ENCODE results near the gene GOLGA7B. TPM values are rescaled to one million over a fixed set of nuclear protein-coding genes. Genes with fewer than 3 reads are reported as not detected.

GOLGA7B gene
- total RNA-seq, 1 experiment from 2014 or later, result not detected

GRCh38 chr10:97825020-97825760 lies 24.5 kb upstream of the GOLGA7B start:
- TF ChIP-seq CTCF (IDR thresholded peaks at IDR 0.05; ENCODE audit: unreplicated experiment), result no peak
- no peaks in the 10 kb centered on the region for H3K27me3 Mint-ChIP-seq (ENCODE audit: insufficient read depth, unreplicated experiment)
- intact Hi-C loops (cut with micrococcal nuclease), result no loop called here
- BruUV-seq (replicated peaks), result no TSS peak
- H3K4me3 Mint-ChIP-seq (ENCODE audit: unreplicated experiment), result no peak overlapping the region
- H3K27ac Mint-ChIP-seq (ENCODE audit: low read depth, unreplicated experiment), result no peak overlapping the region
- no peaks in the 10 kb centered on the region for H3K9me3 Mint-ChIP-seq (ENCODE audit: unreplicated experiment)
- ChIA-PET POLR2A (no interaction called here), CTCF (no interaction called here)
- no peaks in the 10 kb centered on the region for H3K36me3 Mint-ChIP-seq (ENCODE audit: insufficient read depth, unreplicated experiment)
- no peak for DNase-seq (ENCODE audit: unreplicated experiment)
- no peaks in the 10 kb centered on the region for H3K4me1 Mint-ChIP-seq (ENCODE audit: insufficient read depth, unreplicated experiment)

GRCh38 chr10:97826892-97827291 lies 22.8 kb upstream of the GOLGA7B start:
- Mint-ChIP-seq H3K4me3 (ENCODE audit: unreplicated experiment) (no peak overlapping the region), H3K4me1 (ENCODE audit: insufficient read depth, unreplicated experiment) (no peaks in the 10 kb centered on the region), H3K27ac (ENCODE audit: low read depth, unreplicated experiment) (no peak overlapping the region), H3K9me3 (ENCODE audit: unreplicated experiment) (no peaks in the 10 kb centered on the region), H3K36me3 (ENCODE audit: insufficient read depth, unreplicated experiment) (no peaks in the 10 kb centered on the region), H3K27me3 (ENCODE audit: insufficient read depth, unreplicated experiment) (peaks cover 7% of the 10 kb centered on the region)
- CTCF ChIA-PET, result interaction anchor here (0.9 to 1.3 kb wide), 4 partner anchors 35 to 125 kb away, joined by 3 to 6 read pairs (median 5); no protein-coding TSS in a partner anchor
- POLR2A ChIA-PET, result no interaction called here
- intact Hi-C loops (cut with micrococcal nuclease), result no loop called here
- BruUV-seq (replicated peaks), result no TSS peak
- TF ChIP-seq CTCF (IDR thresholded peaks at IDR 0.05; ENCODE audit: unreplicated experiment), result no peak
- no peak for DNase-seq (ENCODE audit: unreplicated experiment)

- no peak for TF ChIP-seq CTCF (IDR thresholded peaks at IDR 0.05; ENCODE audit: unreplicated experiment)
- no TSS peak for BruUV-seq (replicated peaks)
- Mint-ChIP-seq H3K27me3 (ENCODE audit: insufficient read depth, unreplicated experiment) (peaks cover 11% of the 10 kb centered on the region), H3K36me3 (ENCODE audit: insufficient read depth, unreplicated experiment) (no peaks in the 10 kb centered on the region), H3K9me3 (ENCODE audit: unreplicated experiment) (no peaks in the 10 kb centered on the region), H3K4me3 (ENCODE audit: unreplicated experiment) (no peak overlapping the region), H3K27ac (ENCODE audit: low read depth, unreplicated experiment) (no peak overlapping the region), H3K4me1 (ENCODE audit: insufficient read depth, unreplicated experiment) (no peaks in the 10 kb centered on the region)
- intact Hi-C loops (cut with micrococcal nuclease), result no loop called here
- ChIA-PET CTCF (interaction anchor here (0.6 to 1.3 kb wide), 4 partner anchors 13 to 126 kb away, joined by 3 to 6 read pairs (median 3); no protein-coding TSS in a partner anchor), POLR2A (no interaction called here)
- peak; percentile 59 for DNase-seq (ENCODE audit: unreplicated experiment)
Measured at GRCh38 chr10:97827702-97828291, 21.8 kb upstream of the GOLGA7B start.

- no TSS peak for BruUV-seq (replicated peaks)
- intact Hi-C loops (cut with micrococcal nuclease), result no loop called here
- ChIA-PET POLR2A (no interaction called here), CTCF (no interaction called here)
- H3K27ac Mint-ChIP-seq (ENCODE audit: low read depth, unreplicated experiment), result no peak overlapping the region
- no peaks in the 10 kb centered on the region for H3K4me1 Mint-ChIP-seq (ENCODE audit: insufficient read depth, unreplicated experiment)
- H3K4me3 Mint-ChIP-seq (ENCODE audit: unreplicated experiment), result no peak overlapping the region
- no peak for DNase-seq (ENCODE audit: unreplicated experiment)
- H3K9me3 Mint-ChIP-seq (ENCODE audit: unreplicated experiment), result no peaks in the 10 kb centered on the region
- no peak for TF ChIP-seq CTCF (IDR thresholded peaks at IDR 0.05; ENCODE audit: unreplicated experiment)
- H3K27me3 Mint-ChIP-seq (ENCODE audit: insufficient read depth, unreplicated experiment), result peaks cover 18% of the 10 kb centered on the region
- H3K36me3 Mint-ChIP-seq (ENCODE audit: insufficient read depth, unreplicated experiment), result no peaks in the 10 kb centered on the region
Measured at GRCh38 chr10:97828721-97829120, 20.9 kb upstream of the GOLGA7B start.
